Caco-2 (cell line): ENCODE measurements around the gene SDCBP2. TPM values are rescaled to one million over a fixed set of nuclear protein-coding genes. Genes with fewer than 3 reads are reported as not detected.

Experiments used
- BruUV-seq: library from RNA; stranded (reverse); fragments of 400-500 nt; replicated peaks from 2 replicates; lab custom pipeline; 2021; lab: Mats Ljungman, UMichigan
- CTCF ChIA-PET: fragments of 300-600 bp; sonication (Branson Sonifier 250); formaldehyde crosslinking; loops from one replicate; lab custom pipeline; 2022; ENCODE audit warnings: antibody characterized with exemption; lab: Charles Lee
- POLR2A ChIA-PET: fragments of 300-600 bp; sonication (Branson Sonifier 250); formaldehyde crosslinking; loops from one replicate; lab custom pipeline; 2022; ENCODE audit warnings: antibody characterized with exemption; lab: Charles Lee
- DNase-seq, 2 experiments: peaks; one replicate each; pipeline versions ENCODE4 v3.0.0 to v3.0.0-alpha.2; 2020 to 2022
- H3K27me3 ChIP-seq: replicated peaks from 2 replicates; pipeline ENCODE4 v1.6.0; 2011; ENCODE audit warnings: low read length; ENCODE audit not compliant: control insufficient read depth, insufficient read depth
- H3K36me3 ChIP-seq: 2 replicates; pipeline ENCODE4 v1.5.1; 2011; ENCODE audit warnings: low read length; ENCODE audit not compliant: control insufficient read depth, insufficient read depth
- H3K4me1 ChIP-seq: fragments of 250-450 bp; sonication (Bioruptor Pico); 2 replicates; pipeline ENCODE4 v1.5.1; 2020; ENCODE audit warnings: mild to moderate bottlenecking
- H3K4me3 ChIP-seq: 2 replicates; pipeline ENCODE4 v1.5.1; 2011; ENCODE audit warnings: low read depth, mild to moderate bottlenecking, control low read depth, low read length
- H3K9me3 ChIP-seq: fragments of 250-450 bp; sonication (Bioruptor Pico); 2 replicates; pipeline ENCODE4 v1.5.1; 2020; ENCODE audit warnings: mild to moderate bottlenecking, moderate library complexity
- H3K27ac Mint-ChIP-seq: one replicate; pipeline ENCODE4 v1.8.0; 2022; ENCODE audit warnings: mixed read lengths; ENCODE audit not compliant: unreplicated experiment
- H3K27me3 Mint-ChIP-seq: one replicate; pipeline ENCODE4 v1.8.0; 2022; ENCODE audit warnings: mixed read lengths; ENCODE audit not compliant: insufficient read depth, unreplicated experiment
- H3K36me3 Mint-ChIP-seq: one replicate; pipeline ENCODE4 v1.8.0; 2022; ENCODE audit warnings: mild to moderate bottlenecking, mixed read lengths; ENCODE audit not compliant: insufficient read depth, unreplicated experiment
- H3K4me1 Mint-ChIP-seq: one replicate; pipeline ENCODE4 v1.8.0; 2022; ENCODE audit warnings: low read depth, mixed read lengths; ENCODE audit not compliant: unreplicated experiment
- H3K4me3 Mint-ChIP-seq: one replicate; pipeline ENCODE4 v1.8.0; 2022; ENCODE audit warnings: mild to moderate bottlenecking, moderate library complexity, mixed read lengths; ENCODE audit not compliant: unreplicated experiment
- H3K9me3 Mint-ChIP-seq: one replicate; pipeline ENCODE4 v1.8.0; 2022; ENCODE audit warnings: mixed read lengths; ENCODE audit not compliant: unreplicated experiment
- intact Hi-C: fragments of 100-400 bp; cut with micrococcal nuclease; formaldehyde crosslinking; loops from one replicate; pipeline ENCODE4 v1.10.0; 2022; ENCODE audit not compliant: unreplicated experiment
- total RNA-seq: library from RNA; stranded (reverse); gene quantifications from 2 replicates; pipeline ENCODE4 v1.2.3, GENCODE V29; 2022
- TF ChIP-seq, protein P1 (sequence below), 2 experiments: fragments of 200-600 bp in 1 of 2; IDR thresholded peaks; 1 replicate in 1 of 2; 2 replicates in 1 of 2; pipeline versions ENCODE4 v1.5.1 to v1.8.0; 2011 to 2022; ENCODE audit warnings: antibody characterized with exemption in 1 of 2, control low read depth in 1 of 2, inconsistent platforms in 1 of 2, low read depth in 1 of 2, low read length in 1 of 2, mild to moderate bottlenecking in 1 of 2, moderate library complexity in 1 of 2; ENCODE audit not compliant: insufficient read depth in 1 of 2, severe bottlenecking in 1 of 2, unreplicated experiment in 1 of 2

SDCBP2 gene
- total RNA-seq, 1 experiment from 2014 or later, result 2.0 TPM

DNA sequence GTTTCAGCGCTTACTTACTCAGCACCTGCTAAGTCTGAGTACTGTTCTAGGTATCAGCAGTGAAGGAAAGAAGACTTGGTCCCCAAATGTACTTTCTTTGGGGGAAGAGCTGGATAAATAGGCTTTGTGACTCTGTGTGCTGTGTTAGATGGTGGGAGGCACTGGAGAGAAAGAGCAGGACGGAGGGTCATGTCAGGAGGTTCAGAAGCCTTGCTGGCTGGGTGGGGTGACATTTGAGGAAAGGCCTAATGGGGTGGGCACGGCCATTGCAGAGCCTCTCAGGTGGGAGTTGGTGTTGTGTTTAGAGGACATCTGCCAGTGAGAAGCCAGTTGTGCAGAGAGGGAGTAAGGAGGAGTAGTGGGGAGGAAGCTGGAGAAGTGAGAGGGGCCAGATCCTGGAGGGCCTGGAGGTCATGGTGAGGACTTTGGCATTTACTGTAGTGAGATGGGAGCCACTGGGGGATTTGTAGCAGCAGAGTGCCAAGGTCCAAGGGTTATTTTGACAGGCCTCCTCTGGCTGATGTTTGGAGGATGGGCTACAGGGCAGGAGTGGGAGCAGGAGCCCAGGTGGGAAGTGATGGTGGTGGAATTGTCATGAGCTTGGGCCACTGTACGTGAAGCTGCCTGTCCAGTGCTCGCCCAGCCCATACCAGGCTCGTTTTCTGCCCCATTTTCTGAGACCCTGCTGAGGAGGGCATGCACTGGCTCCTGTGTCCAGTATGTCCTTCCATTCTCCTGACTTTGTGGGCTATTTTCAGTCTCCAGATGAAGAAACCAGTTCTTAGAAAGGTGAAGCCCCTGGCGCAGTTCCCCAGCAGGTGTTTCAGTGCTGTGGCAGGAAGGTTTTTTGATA is 886 bp downstream of the SDCBP2 start:
- ChIA-PET POLR2A (no interaction called here), CTCF (no interaction called here)
- H3K27me3 Mint-ChIP-seq, result no peaks in the 10 kb centered on the region
- no peaks in the 10 kb centered on the region for H3K9me3 ChIP-seq
- intact Hi-C loops, result loop anchor here (5.0 kb wide), 1 partner anchor 64 kb away; the partner anchor contains the start of gene FKBP1A
- no TSS peak for BruUV-seq
- peak in 1 of 2 experiments; percentile 46 for DNase-seq
- no peak overlapping the region for H3K4me3 Mint-ChIP-seq
- H3K4me3 ChIP-seq, result no peak overlapping the region
- H3K4me1 Mint-ChIP-seq, result peaks cover 13% of the 10 kb centered on the region
- no peaks in the 10 kb centered on the region for H3K9me3 Mint-ChIP-seq
- peaks cover 4% of the 10 kb centered on the region for H3K36me3 ChIP-seq
- H3K27me3 ChIP-seq, result no peaks in the 10 kb centered on the region
- H3K36me3 Mint-ChIP-seq, result peaks cover 12% of the 10 kb centered on the region
- TF ChIP-seq, protein P1, sequence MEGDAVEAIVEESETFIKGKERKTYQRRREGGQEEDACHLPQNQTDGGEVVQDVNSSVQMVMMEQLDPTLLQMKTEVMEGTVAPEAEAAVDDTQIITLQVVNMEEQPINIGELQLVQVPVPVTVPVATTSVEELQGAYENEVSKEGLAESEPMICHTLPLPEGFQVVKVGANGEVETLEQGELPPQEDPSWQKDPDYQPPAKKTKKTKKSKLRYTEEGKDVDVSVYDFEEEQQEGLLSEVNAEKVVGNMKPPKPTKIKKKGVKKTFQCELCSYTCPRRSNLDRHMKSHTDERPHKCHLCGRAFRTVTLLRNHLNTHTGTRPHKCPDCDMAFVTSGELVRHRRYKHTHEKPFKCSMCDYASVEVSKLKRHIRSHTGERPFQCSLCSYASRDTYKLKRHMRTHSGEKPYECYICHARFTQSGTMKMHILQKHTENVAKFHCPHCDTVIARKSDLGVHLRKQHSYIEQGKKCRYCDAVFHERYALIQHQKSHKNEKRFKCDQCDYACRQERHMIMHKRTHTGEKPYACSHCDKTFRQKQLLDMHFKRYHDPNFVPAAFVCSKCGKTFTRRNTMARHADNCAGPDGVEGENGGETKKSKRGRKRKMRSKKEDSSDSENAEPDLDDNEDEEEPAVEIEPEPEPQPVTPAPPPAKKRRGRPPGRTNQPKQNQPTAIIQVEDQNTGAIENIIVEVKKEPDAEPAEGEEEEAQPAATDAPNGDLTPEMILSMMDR (IDR thresholded peaks at IDR 0.05; ENCODE audit: insufficient read depth in 1 of 2, low read depth in 1 of 2, low read length in 1 of 2, severe bottlenecking in 1 of 2, unreplicated experiment in 1 of 2), result no peak
- H3K27ac Mint-ChIP-seq, result peak overlapping the region; percentile 20
- H3K4me1 ChIP-seq, result peaks cover 31% of the 10 kb centered on the region

DNA sequence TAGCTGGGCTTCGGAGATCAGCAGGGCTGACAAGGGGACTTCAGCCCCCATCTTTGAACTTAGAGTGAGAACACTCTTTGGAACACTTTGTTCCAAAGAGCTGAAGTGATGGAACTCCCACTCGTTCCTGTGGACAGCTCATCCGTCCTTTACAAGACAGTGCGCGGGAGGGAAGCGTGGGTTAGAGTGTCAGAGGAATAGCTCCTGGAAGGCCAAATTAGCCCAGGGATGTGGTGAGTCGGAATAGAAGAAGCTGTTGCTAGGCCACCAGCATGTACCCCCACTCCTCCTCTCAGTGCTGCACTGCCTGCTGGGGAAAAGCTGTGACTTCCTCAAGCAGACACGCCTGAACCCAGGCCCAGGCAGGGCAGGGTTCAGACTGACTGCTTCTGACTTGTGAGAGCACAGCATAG is 1.7 kb downstream of the SDCBP2 start:
- POLR2A ChIA-PET, result no interaction called here
- Histone ChIP-seq H3K4me1 (peaks cover 31% of the 10 kb centered on the region), H3K4me3 (no peak overlapping the region), H3K36me3 (0 out of 2 replicates have a peak, but pooled peaks cover 1% of the 10 kb centered on the region), H3K27me3 (no peaks in the 10 kb centered on the region), H3K9me3 (no peaks in the 10 kb centered on the region)
- TF ChIP-seq, protein P1 (IDR thresholded peaks at IDR 0.05; ENCODE audit: insufficient read depth in 1 of 2, low read depth in 1 of 2, low read length in 1 of 2, severe bottlenecking in 1 of 2, unreplicated experiment in 1 of 2), result no peak
- peaks cover 13% of the 10 kb centered on the region for H3K4me1 Mint-ChIP-seq
- DNase-seq, result peak in 1 of 2 experiments; percentile 28
- no TSS peak for BruUV-seq
- no peak overlapping the region for H3K4me3 Mint-ChIP-seq
- no peak overlapping the region for H3K27ac Mint-ChIP-seq
- H3K9me3 Mint-ChIP-seq, result no peaks in the 10 kb centered on the region
- H3K27me3 Mint-ChIP-seq, result no peaks in the 10 kb centered on the region
- CTCF ChIA-PET, result no interaction called here
- intact Hi-C loops, result loop anchor here (5.0 kb wide), 1 partner anchor 65 kb away; the partner anchor contains the start of gene FKBP1A
- peaks cover 12% of the 10 kb centered on the region for H3K36me3 Mint-ChIP-seq

DNA sequence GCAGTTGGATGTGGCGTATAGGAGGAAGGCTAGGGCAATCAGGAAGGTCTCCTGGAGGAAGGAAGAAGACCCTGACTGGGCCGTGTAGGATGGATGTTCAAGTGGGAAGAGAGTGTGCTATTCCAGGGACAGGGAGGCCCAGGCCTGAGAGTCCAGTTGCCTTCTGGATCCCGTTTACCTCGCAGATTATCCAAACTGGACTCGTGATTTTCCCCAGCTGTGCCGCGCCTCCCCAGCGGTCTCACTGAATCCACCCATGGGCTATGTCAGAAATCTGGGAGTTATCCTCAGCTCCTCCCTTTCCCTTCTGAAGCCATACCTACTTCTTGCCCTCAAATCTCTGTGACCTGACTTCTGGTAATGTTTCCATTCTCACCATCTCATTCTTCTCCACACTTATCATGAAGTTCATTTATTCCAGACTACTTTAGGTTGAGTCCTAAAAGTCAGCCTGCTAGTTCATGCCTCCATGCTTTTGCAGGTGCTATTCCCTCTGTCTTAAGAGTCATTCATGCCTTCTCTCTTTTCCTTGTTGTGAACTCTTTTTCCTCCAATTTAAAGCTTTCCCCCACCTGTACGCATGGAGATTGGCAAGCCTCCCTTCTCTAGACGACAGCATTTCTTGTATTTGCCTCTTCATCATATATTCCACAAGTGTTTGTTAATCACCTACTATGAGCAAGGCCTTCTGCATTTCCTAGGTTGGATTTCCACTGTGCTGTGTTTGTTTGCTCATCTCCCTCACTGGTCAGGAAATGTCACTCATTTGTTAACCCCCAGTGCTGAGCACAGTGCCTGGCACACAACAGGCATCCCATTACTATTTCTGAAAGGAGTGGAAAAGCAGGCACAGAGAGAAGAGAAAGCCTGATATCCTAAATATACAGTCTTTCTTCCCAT is 2.7 kb downstream of the SDCBP2 start:
- H3K36me3 ChIP-seq, result 0 out of 2 replicates have a peak, but pooled peaks cover 1% of the 10 kb centered on the region
- Mint-ChIP-seq H3K27ac (no peak overlapping the region), H3K4me3 (no peak overlapping the region), H3K9me3 (no peaks in the 10 kb centered on the region), H3K4me1 (peaks cover 13% of the 10 kb centered on the region), H3K27me3 (peaks cover 1% of the 10 kb centered on the region), H3K36me3 (peaks cover 12% of the 10 kb centered on the region)
- H3K4me1 ChIP-seq, result peaks cover 31% of the 10 kb centered on the region
- intact Hi-C loops, result loop anchor here (5.0 kb wide), 1 partner anchor 66 kb away; the partner anchor contains the start of gene FKBP1A
- peak overlapping the region; percentile 72 for H3K4me3 ChIP-seq
- ChIA-PET POLR2A (interaction anchor here (0.5 to 1.5 kb wide), 15 partner anchors 8 to 177 kb away, joined by 3 to 8 read pairs (median 4); partner anchors contain the start of genes FKBP1A, RAD21L1 and SNPH), CTCF (interaction anchor here (1.0 kb wide), 2 partner anchors 8 to 178 kb away, joined by 3 read pairs; no protein-coding TSS in a partner anchor)
- TF ChIP-seq, protein P1 (IDR thresholded peaks at IDR 0.05; ENCODE audit: insufficient read depth in 1 of 2, low read depth in 1 of 2, low read length in 1 of 2, severe bottlenecking in 1 of 2, unreplicated experiment in 1 of 2), result no peak
- BruUV-seq, result no TSS peak
- no peaks in the 10 kb centered on the region for H3K9me3 ChIP-seq
- no peak for DNase-seq
- no peaks in the 10 kb centered on the region for H3K27me3 ChIP-seq
